GM18511 (cell line): ENCODE measurements around the gene CTSC.
"Not testable (repeated sequence)": the region's sequence is repeated elsewhere in the genome, so short reads cannot be mapped to it uniquely, and the experiment has no call there.

ENCODE experiments used
- ATAC-seq: cut with Tn5 transposase; IDR thresholded peaks from one replicate; pipeline ENCODE4 v1.9.1; 2021; ENCODE audit warnings: mild to moderate bottlenecking, moderate library complexity; ENCODE audit not compliant: unreplicated experiment

CTSC gene

DNA sequence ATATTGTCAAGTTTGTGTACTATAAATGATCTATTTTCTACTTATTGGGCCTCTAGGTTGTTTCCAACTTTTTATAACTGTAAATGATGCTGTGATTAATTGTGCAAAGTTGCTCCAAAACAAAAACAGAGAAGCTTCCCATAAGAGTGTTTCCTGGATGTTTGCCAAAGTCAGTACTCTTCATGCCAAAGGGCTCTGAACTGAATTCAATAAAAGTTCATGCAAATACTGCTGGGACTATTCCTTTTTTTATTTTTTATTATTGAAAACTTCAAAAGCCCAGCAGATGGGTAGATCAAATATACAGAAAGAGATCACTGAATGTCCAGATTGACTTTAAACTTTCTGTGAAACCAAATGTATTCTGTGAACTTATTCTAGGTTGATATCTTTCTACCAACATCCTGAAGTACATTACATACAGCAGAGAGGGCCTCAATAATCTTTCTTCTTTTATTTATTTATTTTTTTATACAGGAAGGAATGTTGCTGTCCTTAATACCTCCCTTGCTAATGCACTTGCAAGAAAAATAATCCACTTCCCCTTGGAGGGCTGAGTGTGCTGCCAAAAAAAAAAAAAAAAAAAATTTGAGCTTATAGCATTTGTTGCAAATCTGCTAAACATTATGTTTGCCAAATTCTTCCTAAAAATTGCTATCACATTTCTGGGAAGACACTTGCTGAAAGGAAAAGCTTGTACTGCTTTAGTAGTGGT lies 53.0 kb downstream of the CTSC start:
- no peak for ATAC-seq

DNA sequence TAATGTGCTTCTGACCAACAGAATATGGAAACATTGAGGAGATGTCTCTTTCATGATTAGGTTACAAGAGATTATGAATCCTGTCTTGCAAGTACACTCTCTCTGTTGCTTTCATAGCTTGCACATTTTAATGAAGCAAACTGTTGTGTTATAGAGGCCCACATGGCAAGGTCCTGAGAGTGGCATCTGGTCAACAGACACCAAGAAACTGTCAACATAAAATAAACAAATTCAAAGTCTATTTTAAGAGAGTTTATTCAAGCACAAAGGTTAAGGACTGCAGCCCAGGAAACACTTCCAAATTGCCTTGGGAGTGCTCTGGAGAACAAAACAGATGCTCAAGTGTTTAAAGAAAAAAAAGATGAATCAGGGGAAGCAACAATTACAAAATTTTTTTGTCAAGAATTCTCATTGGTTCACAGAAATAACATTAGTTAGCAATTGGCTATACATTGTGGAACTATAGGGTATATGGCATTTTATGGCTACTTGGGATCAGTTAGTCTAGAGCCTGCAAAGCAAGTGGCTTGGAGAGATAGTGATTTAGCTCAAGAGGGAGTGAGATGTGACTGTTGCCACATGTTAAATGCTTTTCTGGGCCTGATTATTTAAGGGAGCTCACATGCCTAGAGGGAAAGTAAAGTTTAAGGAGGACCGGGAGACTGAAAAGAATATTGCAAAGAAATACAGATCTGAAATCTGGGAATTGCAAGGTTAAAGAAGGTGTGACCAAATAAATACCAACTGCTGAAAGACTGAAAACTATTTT lies 54.6 kb downstream of the CTSC start:
- no peak for ATAC-seq

- no peak for ATAC-seq
Measured at GRCh38 chr11:88281317-88281712, 56.2 kb downstream of the CTSC start.

GRCh38 chr11:88280673-88281316 lies 56.7 kb downstream of the CTSC start:
- no peak for ATAC-seq

DNA sequence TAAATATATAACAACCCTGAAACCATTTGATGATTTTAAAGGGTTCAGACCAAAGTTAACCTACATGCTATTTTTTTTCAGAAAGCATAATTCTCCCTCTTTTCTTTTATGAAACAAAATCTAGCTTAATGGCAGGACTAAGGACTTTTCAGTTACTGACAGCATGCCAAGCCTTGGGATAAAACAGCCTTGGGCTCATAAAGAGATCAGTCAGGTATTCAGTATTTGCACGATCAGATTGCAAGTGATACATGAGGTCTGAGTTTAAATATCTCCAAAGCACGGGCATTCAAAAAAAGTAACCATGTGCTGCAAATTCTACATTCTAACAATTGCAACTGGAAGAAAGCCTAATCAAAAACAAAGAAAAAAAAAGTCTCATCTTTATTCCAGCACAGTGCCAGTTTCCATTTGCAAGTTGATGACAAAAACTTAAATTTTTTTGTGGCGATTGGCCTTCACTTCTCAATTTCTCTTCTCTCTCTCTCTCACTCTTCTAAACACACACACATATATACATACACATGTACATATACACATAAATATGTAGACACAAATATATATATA lies 60.1 kb downstream of the CTSC start:
- ATAC-seq, result no peak

DNA sequence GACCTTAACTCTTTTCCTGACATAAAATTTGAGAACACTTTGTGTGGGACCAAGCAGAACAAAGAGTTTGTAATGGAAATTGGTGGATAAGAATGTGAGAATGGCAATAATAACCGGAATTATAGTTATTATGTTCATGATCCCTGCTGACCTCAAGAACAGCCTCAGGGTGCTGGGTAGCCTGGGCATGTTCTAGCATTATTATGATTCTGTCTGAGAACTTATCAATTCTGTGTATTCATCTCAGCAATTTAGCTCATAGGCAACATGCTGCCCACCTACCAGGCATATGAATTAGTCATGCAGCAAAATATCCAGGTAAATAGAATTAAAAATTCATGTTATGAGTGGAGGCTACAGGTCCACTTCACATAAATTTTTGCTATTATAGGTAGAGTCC lies 61.9 kb downstream of the CTSC start:
- no peak for ATAC-seq

- peak; percentile 84 for ATAC-seq
Measured at GRCh38 chr11:88266919-88267318, 70.6 kb downstream of the CTSC start.

DNA sequence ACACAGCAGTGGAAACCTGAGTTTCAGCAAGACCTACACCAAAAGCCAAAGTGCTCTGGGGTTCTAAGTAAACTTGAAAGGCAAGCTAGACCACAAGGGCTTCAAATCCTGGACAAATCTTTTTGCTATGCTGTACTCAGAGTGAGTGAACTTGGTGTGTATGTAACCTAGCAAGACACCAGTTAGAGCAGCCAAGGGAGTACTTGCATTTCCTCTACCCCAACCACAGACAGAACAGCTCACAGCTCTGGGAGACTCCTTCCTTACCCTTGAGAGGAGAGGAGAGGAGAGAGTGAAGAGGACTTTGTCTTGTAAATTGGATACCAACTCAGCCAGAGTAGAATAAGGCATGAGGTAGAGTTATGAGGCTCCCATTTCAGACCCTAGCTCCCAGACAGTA lies 71.4 kb downstream of the CTSC start:
- peak; percentile 31 for ATAC-seq

DNA sequence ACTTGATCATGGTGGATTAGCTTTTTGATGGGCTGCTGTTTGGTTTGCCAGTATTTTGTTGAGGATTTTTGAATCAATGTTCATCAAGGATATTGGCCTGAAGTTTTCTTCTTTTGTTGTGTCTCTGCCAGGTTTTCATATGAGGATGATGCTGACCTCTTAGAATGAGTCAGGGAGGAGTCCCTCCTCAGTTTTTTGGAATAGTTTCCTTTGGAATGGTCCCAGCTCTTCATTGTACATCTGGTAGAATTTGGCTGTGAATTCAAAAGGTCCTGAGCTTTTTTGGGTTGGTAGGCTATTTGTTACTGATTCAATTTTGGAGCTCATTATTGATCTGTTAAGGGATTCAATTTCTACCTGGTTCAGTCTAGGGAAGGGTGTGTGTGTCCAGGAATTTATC lies 78.1 kb downstream of the CTSC start:
- ATAC-seq, result no peak

GRCh38 chr11:88252208-88252607 lies 85.3 kb downstream of the CTSC start:
- no peak for ATAC-seq

DNA sequence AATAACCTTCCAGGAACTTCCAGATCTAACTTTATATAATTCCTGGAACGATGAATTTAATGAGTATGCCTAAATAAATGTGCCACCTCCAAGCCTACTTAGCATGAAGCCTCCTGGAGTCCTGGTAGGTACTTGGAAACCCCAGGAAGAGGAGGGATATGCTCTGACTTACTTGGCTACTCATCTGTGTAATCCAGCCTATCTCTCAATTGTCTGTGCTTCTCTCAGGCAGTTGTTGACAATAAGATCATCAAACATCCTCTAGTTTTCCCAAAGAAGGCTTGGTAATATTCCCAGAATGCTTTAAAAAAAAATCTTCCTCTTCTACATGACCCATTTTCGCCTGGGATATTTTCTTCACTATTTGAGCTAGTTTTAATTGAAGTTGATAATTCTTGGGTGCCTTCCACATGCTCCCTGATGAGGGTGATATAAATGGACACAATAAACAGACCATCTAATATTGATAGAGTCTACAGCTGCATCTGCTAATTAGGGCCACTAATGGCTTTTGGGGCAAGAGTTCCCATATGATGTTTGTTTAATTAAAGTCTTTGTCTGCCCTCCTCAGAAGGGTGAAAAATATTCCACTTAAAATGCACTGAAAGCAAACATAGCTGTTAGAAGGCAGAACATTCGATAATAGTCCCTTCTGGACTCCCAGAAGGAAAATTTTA lies 86.8 kb downstream of the CTSC start:
- ATAC-seq, result no peak

DNA sequence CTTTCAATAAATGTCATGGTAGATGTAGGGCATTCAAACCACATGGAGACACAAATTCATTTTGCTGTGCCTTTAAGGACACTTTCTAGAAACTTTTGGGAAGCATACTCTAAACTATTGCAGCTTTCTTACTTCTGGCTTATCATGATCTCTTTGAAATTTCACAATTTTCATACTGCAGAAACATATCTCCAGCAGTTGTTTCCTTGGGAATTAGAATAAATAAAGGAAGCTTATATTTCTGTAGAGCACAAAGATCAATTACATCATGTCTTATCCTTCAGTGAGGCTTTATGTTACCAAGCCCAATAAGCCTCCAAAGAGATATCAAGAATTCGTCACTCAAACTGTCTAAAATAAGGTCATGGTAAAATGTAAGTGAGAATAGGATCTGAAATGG lies 87.8 kb downstream of the CTSC start:
- no peak for ATAC-seq

DNA sequence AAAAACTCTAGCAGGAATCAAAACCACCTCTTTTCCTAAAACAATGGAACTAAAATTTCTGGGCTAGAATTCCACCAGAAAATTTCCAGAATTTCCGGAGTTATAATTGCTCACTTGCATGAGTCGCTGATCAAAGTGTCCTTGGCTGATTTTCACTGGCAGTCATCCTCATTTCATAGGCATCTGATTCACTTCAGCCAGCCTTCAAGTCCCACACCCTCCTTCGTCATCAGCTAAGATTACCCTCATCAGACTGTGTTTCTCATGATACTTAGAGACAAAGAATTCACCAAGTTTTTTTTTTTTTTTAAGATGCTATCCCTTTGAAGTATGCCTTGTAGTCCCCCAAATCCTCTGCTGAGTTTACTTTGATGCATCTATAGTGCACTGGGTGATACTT lies 90.8 kb downstream of the CTSC start:
- ATAC-seq, result no peak

GRCh38 chr11:88245576-88245975 lies 92.0 kb downstream of the CTSC start:
- ATAC-seq, result not testable (repeated sequence)
